SK-N-SH (cell line): ENCODE results near the gene SPATS1. TPM values are rescaled to one million over a fixed set of nuclear protein-coding genes. Genes with fewer than 3 reads are reported as not detected.

ENCODE experiments used
- CTCF ChIA-PET: fragments of 300-600, 350-600 bp; formaldehyde crosslinking; extraction: SDS; loops from one replicate; lab custom pipeline; 2021; lab: Yijun Ruan, JAX
- POLR2A ChIA-PET: fragments of 350-600 bp; sonication (Branson Sonifier 250); formaldehyde crosslinking; extraction: SDS; loops from one replicate; lab custom pipeline; 2020; ENCODE audit warnings: antibody characterized with exemption, inconsistent platforms; lab: Yijun Ruan, JAX
- DNase-seq: peaks from one replicate; pipeline ENCODE4 v3.0.0; 2012
- H2AFZ ChIP-seq: fragments of 200-600 bp; sonication (generic); 2 replicates; pipeline ENCODE4 v1.8.1; 2016; ENCODE audit warnings: antibody characterized with exemption, mild to moderate bottlenecking, low read depth
- H3F3A ChIP-seq: fragments of 200-600 bp; sonication (generic); replicated peaks from 2 replicates; pipeline ENCODE3; 2016; ENCODE audit warnings: antibody characterized with exemption, mild to moderate bottlenecking; ENCODE audit not compliant: insufficient read depth
- H3K27ac ChIP-seq, 2 experiments: fragments of 200-500 bp in 1 of 2; fragments of 200-600 bp in 1 of 2; sonication (Bioruptor generic) in 1 of 2; sonication (generic), shearing (Covaris generic) in 1 of 2; 2 replicates each; pipeline versions ENCODE4 v1.5.1 to v1.6.1; 2014 to 2016; ENCODE audit warnings: low read depth in 2 of 2, inconsistent platforms in 1 of 2, low read length in 1 of 2, mild to moderate bottlenecking in 1 of 2, mixed read lengths in 1 of 2
- H3K27me3 ChIP-seq: fragments of 200-600 bp; sonication (generic), shearing (Covaris generic); 2 replicates; pipeline ENCODE4 v1.6.1; 2016; ENCODE audit warnings: mixed run types; ENCODE audit not compliant: insufficient read depth
- H3K36me3 ChIP-seq, 2 experiments: fragments of 200-500 bp in 1 of 2; fragments of 200-600 bp in 1 of 2; sonication (Bioruptor generic) in 1 of 2; sonication (generic) in 1 of 2; replicated peaks in 1 of 2; 2 replicates each; pipeline versions ENCODE3 to v1.5.1; 2014 to 2016; ENCODE audit warnings: low read length in 1 of 2, mild to moderate bottlenecking in 1 of 2; ENCODE audit not compliant: insufficient read depth in 2 of 2, control insufficient read depth in 1 of 2
- H3K4me1 ChIP-seq, 2 experiments: fragments of 200-500 bp in 1 of 2; fragments of 200-600 bp in 1 of 2; sonication (Bioruptor generic) in 1 of 2; sonication (generic), shearing (Covaris generic) in 1 of 2; 2 replicates each; pipeline versions ENCODE4 v1.5.1 to v1.6.1; 2014 to 2016; ENCODE audit warnings: low read depth in 1 of 2, low read length in 1 of 2, mixed run types in 1 of 2; ENCODE audit not compliant: insufficient read depth in 2 of 2, control insufficient read depth in 1 of 2
- H3K4me2 ChIP-seq: fragments of 200-600 bp; sonication (generic), shearing (Covaris generic); 2 replicates; pipeline ENCODE4 v1.6.1; 2017; ENCODE audit warnings: mixed run types
- H3K4me3 ChIP-seq, 2 experiments: fragments of 200-500 bp in 1 of 2; fragments of 200-600 bp in 1 of 2; sonication (Bioruptor generic) in 1 of 2; sonication (generic), shearing (Covaris generic) in 1 of 2; 2 replicates each; pipeline versions ENCODE4 v1.5.1 to v1.8.1; 2014 to 2016; ENCODE audit warnings: low read depth in 2 of 2, inconsistent platforms in 1 of 2, low read length in 1 of 2, mild to moderate bottlenecking in 1 of 2, mixed read lengths in 1 of 2, moderate library complexity in 1 of 2
- H3K79me2 ChIP-seq: fragments of 200-600 bp; sonication (generic); 2 replicates; pipeline ENCODE4 v1.8.1; 2017; ENCODE audit warnings: mild to moderate bottlenecking; ENCODE audit not compliant: insufficient read depth
- H3K9ac ChIP-seq: fragments of 200-600 bp; sonication (generic); 2 replicates; pipeline ENCODE4 v1.6.1; 2017; ENCODE audit warnings: mixed run types
- H3K9me2 ChIP-seq: fragments of 200-600 bp; sonication (generic); 2 replicates; pipeline ENCODE4 v1.6.1; 2017; ENCODE audit warnings: mixed run types
- H3K9me3 ChIP-seq: fragments of 200-600 bp; sonication (generic); 2 replicates; pipeline ENCODE4 v1.6.1; 2017; ENCODE audit warnings: mixed run types, mild to moderate bottlenecking, moderate library complexity
- H4K20me1 ChIP-seq: fragments of 200-600 bp; sonication (generic); 2 replicates; pipeline ENCODE4 v1.6.1; 2017; ENCODE audit warnings: mild to moderate bottlenecking, mixed run types; ENCODE audit not compliant: insufficient read depth
- EP300 ChIP-seq, 2 experiments: IDR thresholded peaks; 2 replicates each; pipeline versions ENCODE4 v1.4.0 to v1.6.1; 2012; ENCODE audit warnings: borderline replicate concordance in 1 of 2, low read depth in 1 of 2, low read length in 1 of 2
- GATA2 ChIP-seq: sonication (generic); formaldehyde crosslinking; IDR thresholded peaks from 2 replicates; pipeline ENCODE4 v1.5.0; 2020; ENCODE audit warnings: mild to moderate bottlenecking, missing genetic modification reagents
- RFX5 ChIP-seq: IDR thresholded peaks from 2 replicates; pipeline ENCODE4 v1.6.1; 2012; ENCODE audit warnings: mild to moderate bottlenecking, improper control_type of control experiment, low read length
- RXRA ChIP-seq: IDR thresholded peaks from 2 replicates; pipeline ENCODE4 v1.4.0; 2012; ENCODE audit warnings: low read depth, mild to moderate bottlenecking, borderline replicate concordance
- WGBS: methylation state at CpG from one replicate; pipeline ENCODE4 v1.1.6; 2017; ENCODE audit warnings: low lambda C conversion rate; 5-methylcytosine and 5-hydroxymethylcytosine counted together
- polyA plus RNA-seq, 3 experiments: library from polyadenylated mRNA; depleted of rRNA; stranded (reverse); fragments of >200 nt; gene quantifications; 2 replicates each; pipeline ENCODE4 v1.2.3, GENCODE V29; 2012
- TF ChIP-seq, protein P1 (sequence below): IDR thresholded peaks from 2 replicates; pipeline ENCODE4 v1.4.0; 2012; ENCODE audit warnings: low read depth, borderline replicate concordance
- TF ChIP-seq, protein P2 (sequence below): IDR thresholded peaks from 2 replicates; pipeline ENCODE4 v1.6.1; 2012; ENCODE audit warnings: mild to moderate bottlenecking, low read depth, low read length, moderate library complexity

Gene SPATS1
- polyA plus RNA-seq, 1 of the 3 experiments (the other 2 are of a cell fraction) = not detected

DNA sequence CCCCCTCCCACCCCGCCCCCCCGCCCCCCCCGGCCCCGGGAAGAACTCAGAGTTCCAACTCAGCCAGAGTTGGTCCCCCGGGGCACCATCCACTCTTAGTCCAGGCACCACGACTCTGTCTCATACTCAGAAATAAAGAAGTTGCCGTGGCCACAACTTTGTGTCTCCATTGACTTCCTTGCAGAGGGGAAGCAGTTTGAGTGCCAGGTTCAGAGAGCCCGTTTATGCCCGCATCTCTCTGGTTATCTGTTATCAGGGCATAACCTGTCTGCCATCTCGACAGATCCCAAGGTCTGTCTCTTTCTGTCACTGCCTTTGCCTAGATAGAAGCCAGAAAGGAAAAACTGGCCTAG, 45.7 kb downstream of the SPATS1 start:
- H3K9ac ChIP-seq = peak overlapping the region; percentile 96
- H3F3A ChIP-seq = peaks cover 14% of the 10 kb centered on the region
- H3K27ac ChIP-seq = peak overlapping the region; percentile 93 to 98; a peak in 3 of 4 replicates
- WGBS = 3% methylated on average over 6 of the region's 10 CpGs
- peak overlapping the region; percentile 97 for H3K4me2 ChIP-seq
- H3K79me2 ChIP-seq = peaks cover 43% of the 10 kb centered on the region
- CTCF ChIA-PET = interaction anchor here (3.1 kb wide), 1 partner anchor 9 kb away, joined by 11 read pairs; no protein-coding TSS in a partner anchor
- peak in 1 of 2 experiments; percentile 31; a peak in 1 of 4 replicates for TF ChIP-seq EP300 (IDR thresholded peaks at IDR 0.05; ENCODE audit: borderline replicate concordance in 1 of 2, low read depth in 1 of 2, low read length in 1 of 2)
- TF ChIP-seq RXRA = no peak
- TF ChIP-seq, protein P1, sequence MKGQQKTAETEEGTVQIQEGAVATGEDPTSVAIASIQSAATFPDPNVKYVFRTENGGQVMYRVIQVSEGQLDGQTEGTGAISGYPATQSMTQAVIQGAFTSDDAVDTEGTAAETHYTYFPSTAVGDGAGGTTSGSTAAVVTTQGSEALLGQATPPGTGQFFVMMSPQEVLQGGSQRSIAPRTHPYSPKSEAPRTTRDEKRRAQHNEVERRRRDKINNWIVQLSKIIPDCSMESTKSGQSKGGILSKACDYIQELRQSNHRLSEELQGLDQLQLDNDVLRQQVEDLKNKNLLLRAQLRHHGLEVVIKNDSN = no peak
- TF ChIP-seq RFX5 = no peak
- peak; percentile 60 for TF ChIP-seq GATA2 (CRISPR knock-in tag)
- H2AFZ ChIP-seq = peak overlapping the region; percentile 63
- peaks cover 17% of the 10 kb centered on the region in 2 experiments for H3K36me3 ChIP-seq
- no peaks in the 10 kb centered on the region for H3K9me3 ChIP-seq
- peaks cover 22% of the 10 kb centered on the region for H4K20me1 ChIP-seq
- POLR2A ChIA-PET = interaction anchor here (1.0 to 1.5 kb wide), 5 partner anchors 9 to 131 kb away, joined by 3 to 6 read pairs (median 4); no protein-coding TSS in a partner anchor
- H3K9me2 ChIP-seq = no peaks in the 10 kb centered on the region
- H3K4me1 ChIP-seq = peaks cover 4 to 22% of the 10 kb centered on the region in 2 experiments; a peak in 3 of 4 replicates
- DNase-seq = peak; percentile 36
- H3K27me3 ChIP-seq = no peaks in the 10 kb centered on the region
- H3K4me3 ChIP-seq = peak overlapping the region; percentile 91

DNA sequence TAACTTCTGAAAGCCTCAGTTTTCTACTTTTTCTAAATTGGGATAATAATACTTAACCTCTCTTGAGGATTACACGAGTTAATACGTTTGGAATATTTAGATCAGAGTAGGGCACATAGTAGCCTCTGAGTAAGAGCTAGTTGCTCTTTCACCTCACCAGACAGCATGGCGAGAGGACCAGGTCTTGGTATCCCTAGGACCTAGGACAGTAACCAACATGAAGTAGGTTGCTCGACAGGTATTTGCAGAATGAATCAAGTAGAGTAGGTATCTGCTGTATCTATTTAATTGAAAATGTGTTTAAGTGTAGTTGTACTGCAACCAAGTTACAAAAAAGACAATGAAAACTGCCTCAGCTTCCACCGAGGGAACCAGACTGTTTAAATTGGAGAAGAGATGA, 46.4 kb downstream of the SPATS1 start:
- H4K20me1 ChIP-seq = peaks cover 22% of the 10 kb centered on the region
- H3K4me2 ChIP-seq = peak overlapping the region; percentile 97
- peak overlapping the region; percentile 96; the same call in 1 of the 2 replicates for H3K9ac ChIP-seq
- ChIA-PET CTCF (interaction anchor here (1.5 kb wide), 1 partner anchor 93 kb away, joined by 3 read pairs; no protein-coding TSS in a partner anchor), POLR2A (interaction anchor here (0.5 kb wide), 1 partner anchor 21 kb away, joined by 3 read pairs; no protein-coding TSS in a partner anchor)
- H3F3A ChIP-seq = peaks cover 14% of the 10 kb centered on the region
- TF ChIP-seq, protein P2, sequence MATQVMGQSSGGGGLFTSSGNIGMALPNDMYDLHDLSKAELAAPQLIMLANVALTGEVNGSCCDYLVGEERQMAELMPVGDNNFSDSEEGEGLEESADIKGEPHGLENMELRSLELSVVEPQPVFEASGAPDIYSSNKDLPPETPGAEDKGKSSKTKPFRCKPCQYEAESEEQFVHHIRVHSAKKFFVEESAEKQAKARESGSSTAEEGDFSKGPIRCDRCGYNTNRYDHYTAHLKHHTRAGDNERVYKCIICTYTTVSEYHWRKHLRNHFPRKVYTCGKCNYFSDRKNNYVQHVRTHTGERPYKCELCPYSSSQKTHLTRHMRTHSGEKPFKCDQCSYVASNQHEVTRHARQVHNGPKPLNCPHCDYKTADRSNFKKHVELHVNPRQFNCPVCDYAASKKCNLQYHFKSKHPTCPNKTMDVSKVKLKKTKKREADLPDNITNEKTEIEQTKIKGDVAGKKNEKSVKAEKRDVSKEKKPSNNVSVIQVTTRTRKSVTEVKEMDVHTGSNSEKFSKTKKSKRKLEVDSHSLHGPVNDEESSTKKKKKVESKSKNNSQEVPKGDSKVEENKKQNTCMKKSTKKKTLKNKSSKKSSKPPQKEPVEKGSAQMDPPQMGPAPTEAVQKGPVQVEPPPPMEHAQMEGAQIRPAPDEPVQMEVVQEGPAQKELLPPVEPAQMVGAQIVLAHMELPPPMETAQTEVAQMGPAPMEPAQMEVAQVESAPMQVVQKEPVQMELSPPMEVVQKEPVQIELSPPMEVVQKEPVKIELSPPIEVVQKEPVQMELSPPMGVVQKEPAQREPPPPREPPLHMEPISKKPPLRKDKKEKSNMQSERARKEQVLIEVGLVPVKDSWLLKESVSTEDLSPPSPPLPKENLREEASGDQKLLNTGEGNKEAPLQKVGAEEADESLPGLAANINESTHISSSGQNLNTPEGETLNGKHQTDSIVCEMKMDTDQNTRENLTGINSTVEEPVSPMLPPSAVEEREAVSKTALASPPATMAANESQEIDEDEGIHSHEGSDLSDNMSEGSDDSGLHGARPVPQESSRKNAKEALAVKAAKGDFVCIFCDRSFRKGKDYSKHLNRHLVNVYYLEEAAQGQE = peak; percentile 67; the same call in 1 of the 2 replicates
- TF ChIP-seq RFX5 = no peak
- peaks cover 4 to 22% of the 10 kb centered on the region in 2 experiments; a peak in 3 of 4 replicates for H3K4me1 ChIP-seq
- no peak overlapping the region for H2AFZ ChIP-seq
- WGBS = 36% methylated on average over 5 of the region's 5 CpGs
- H3K27ac ChIP-seq = peak overlapping the region in 1 of 2 experiments; percentile 98; a peak in 1 of 4 replicates
- DNase-seq = no peak
- H3K9me2 ChIP-seq = no peaks in the 10 kb centered on the region
- H3K27me3 ChIP-seq = no peaks in the 10 kb centered on the region
- H3K9me3 ChIP-seq = no peaks in the 10 kb centered on the region
- H3K79me2 ChIP-seq = peaks cover 43% of the 10 kb centered on the region
- H3K4me3 ChIP-seq = peak overlapping the region; percentile 91
- H3K36me3 ChIP-seq = peaks cover 23 to 25% of the 10 kb centered on the region in 2 experiments
